ENCODE measurements around the gene ITPRIPL2.

Gene ITPRIPL2

GRCh38 chr16:19123535-19124178 lies 9.9 kb downstream of the ITPRIPL2 start:
- DNase-seq, result no peak

GRCh38 chr16:19126300-19126699 lies 12.5 kb downstream of the ITPRIPL2 start:
- no peak for DNase-seq

DNA sequence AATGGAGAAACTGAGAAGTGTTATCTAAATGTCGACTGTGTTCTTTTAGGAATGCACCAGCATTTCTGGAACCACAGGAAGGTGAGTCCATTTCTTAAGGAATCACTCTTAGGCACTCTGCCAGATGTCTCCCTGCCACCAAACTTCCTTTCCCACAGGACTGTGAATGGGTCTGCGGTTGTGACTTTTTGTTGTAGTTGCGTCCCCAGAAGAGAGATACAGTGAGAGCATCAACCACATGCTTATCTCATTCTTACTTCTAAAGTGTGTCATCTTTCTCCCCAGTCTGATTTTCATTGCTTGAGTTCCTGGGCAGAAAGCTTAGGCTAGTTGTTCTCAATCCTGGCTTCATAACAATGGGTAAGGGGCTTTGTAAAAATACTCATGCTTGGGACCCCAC lies 13.4 kb downstream of the ITPRIPL2 start:
- no peak for DNase-seq

DNA sequence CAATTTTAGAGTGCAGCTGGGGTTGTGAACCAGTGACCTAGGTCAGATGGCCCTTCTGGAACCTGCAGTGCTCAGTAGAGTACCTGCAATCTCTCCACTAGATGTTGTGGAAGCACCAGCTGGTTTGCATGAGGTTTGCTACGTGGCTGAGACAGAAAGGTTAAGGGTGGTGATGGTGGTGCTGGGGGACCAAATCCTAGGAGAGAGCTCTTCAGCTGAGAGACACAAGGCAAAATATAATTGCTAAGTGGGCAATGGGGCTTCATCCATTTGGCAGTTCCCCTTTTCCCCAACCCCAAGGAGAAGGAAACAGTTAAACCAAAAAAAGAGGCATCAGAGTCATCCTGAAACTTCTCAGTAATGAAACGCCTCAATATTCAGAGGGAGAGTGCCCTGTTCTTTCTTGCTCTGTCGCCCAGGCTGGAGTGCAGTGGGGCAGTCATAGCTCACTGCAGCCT lies 13.9 kb downstream of the ITPRIPL2 start:
- DNase-seq, result no peak

DNA sequence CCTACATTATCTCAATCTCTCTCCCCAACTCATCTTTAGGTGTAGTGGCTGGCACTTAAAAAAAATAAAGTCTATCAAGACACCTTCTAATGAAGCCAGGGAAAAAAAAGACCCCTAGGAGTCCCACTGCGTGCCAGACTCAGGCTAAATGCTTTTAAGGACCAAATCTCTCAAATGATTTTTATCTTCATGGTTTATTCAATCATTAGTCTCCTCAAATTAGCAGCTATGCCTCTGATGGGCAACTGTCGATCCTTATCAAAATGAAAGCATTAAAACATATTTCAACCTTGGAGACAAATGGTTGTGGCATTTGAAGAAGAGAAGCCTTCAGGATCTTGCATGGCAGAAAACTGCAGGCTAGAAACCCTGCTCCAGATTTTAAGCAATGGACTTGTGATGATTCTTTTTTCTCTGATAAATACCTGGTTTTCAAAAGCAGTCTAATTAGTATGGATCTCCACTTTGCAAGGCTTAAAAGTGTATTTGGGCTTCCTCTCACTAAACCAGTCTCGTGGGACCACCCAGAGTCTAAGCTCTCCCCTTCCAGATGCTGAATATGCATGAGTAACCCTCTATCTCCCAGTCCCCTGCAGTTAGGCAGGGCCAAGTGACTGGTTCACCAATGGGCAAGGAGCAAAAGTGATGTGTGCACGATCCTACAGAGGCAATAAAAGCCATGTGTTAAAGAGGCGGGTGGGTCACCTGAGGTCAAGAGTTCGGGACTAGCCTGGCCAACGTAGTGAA lies 14.9 kb downstream of the ITPRIPL2 start:
- DNase-seq, result no peak

DNA sequence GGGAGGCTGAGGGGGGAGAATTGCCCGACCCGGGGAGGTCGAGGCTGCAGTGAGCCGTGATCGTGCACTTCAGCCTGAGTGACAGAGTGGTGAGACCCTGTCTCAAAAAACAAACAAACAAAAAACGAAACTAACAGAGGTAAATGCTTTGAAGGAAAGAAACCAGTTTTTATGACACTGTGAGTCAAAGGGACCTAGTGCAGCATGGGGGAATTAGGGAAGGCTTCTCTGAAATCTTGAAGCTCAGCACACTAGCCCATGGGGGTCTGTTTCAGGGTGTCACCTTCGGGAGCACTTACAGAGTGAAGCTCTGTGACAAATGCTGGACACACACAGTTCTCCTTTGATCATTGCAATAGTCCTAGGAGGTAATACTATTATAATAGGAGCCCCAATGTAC lies 16.6 kb downstream of the ITPRIPL2 start:
- DNase-seq, result no peak

GRCh38 chr16:19130852-19131824 lies 17.4 kb downstream of the ITPRIPL2 start:
- peak; percentile 69 for DNase-seq

DNA sequence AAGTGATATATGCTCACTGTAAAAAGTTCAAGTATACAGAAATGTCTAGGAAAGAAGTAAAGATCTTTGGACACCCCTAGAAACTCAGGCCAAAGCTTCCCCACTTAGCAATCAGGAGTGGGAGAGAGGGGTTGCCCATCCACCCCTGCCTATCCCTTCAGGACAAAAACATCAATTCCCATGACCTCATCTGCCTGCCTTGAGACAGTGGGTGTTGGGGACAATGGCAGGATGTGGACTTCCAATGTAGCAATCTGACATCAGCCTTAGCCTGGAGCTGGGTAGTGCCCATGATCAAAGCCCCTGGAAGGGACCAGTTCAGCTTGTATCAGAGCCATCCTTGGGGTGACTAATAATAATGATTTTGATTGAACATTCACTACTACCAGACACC lies 18.1 kb downstream of the ITPRIPL2 start:
- DNase-seq, result no peak

GRCh38 chr16:19132255-19132654 lies 18.5 kb downstream of the ITPRIPL2 start:
- DNase-seq, result no peak

GRCh38 chr16:19132898-19133297 lies 19.1 kb downstream of the ITPRIPL2 start:
- no peak for DNase-seq

DNA sequence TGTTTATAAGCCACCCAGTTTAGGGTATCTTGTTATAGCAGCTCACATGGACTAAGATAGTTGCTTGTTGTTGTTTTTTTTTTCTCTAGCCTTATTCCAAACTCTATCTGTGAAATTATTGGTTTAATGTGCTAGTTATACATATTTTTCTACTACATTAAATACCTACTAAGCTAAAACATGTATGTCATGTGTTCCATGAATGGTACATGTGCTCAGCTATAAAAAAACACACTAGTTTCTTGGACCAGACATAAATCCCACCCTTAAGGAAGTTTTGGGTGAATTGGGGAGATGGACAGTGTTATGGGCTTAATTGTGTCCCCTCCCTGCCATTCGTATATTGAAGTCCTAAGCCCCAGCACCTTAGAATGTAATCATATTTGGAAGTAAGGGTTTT lies 19.8 kb downstream of the ITPRIPL2 start:
- no peak for DNase-seq

GRCh38 chr16:19135201-19135842 lies 21.6 kb downstream of the ITPRIPL2 start:
- DNase-seq, result no peak

DNA sequence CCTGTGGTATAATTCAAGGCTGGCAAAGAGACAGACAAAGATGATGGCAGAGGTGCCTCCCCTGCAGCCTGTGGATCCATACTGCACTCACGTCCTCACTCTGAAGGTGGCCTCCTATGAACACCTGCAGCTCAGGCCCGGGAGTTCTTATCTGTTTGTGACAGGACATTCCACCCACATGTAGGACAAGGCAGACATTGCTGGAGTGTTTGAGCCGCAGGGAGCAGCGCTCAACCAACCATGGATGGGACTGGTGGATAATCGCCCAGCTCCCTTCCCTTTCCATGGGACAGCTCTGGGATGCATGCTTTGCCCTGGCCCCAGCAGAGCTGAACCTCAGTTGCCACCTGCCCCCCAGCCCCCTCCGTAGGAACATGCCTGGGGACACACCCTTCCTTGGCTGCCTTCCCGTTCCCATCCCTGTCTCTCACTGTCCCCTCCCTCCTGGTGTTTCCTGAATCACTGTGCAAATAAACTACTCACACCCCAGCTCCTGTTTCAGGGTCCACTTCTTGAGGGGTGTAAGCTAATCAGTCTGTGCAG lies 22.2 kb downstream of the ITPRIPL2 start:
- no peak for DNase-seq

- no peak for DNase-seq
These were observed 22.9 kb downstream of the ITPRIPL2 start for GRCh38 chr16:19136549-19137196.

DNA sequence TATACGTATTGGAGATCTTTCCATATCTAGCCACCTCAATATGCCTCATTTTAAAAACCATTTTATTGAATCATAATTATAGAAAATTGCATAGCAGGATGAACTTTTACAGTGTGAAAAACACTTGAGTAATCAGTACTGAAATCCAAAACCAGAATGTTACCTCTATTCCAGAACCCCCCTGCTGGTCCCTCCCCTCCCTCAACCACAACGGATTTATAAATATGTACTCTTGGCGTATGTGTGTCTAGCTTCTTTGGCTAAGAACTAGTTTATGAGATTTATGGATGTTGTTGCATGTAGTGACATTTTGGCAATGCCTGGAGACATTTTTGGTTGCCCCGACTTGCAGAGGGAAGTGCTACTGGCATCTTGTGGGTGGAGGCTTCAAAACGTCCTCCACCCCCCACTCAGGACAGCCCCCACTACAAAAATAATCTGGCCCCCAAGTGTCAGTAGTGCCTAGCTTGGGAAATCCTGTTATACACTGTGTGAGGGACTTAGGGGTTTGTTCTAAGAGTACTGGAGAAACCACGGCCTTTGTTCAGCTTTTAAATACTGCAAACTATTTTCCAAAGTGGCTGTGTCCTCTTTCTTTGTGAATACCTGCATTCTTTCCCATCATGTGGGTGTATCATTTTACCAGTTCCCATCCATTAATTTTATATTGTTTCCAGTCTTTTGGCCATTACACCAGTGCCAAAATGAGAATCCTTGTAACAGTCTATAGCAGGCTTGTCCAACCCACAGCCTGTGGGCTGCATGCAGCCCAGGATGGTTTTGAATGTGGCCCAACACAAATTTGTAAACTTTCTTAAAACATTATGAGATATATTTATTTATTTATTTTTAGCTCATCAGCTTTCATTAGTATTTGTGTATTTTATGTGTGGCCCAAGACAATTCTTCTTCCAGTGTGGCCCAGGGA lies 23.7 kb downstream of the ITPRIPL2 start:
- DNase-seq, result peak; percentile 66

DNA sequence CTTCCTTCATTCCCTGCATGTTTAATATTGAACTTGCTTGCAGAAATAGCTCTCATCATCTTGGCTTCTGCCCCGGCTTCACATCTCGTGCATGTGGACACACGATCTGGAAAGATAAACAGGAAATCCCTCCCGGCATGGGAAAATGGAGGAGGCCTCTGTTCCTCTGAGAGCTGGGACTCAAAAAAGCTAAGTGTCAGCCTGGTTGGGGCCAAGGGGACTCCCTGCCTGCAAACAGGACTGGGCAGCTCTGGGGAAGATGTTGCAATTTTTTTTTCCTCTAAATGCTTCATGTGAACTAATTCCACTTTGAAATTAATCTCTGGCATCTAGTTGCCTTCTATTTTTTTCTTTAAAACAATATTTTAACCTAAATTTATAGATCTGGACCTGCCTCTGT lies 24.8 kb downstream of the ITPRIPL2 start:
- peak; percentile 65 for DNase-seq

GRCh38 chr16:19139436-19140091 lies 25.8 kb downstream of the ITPRIPL2 start:
- DNase-seq, result no peak

DNA sequence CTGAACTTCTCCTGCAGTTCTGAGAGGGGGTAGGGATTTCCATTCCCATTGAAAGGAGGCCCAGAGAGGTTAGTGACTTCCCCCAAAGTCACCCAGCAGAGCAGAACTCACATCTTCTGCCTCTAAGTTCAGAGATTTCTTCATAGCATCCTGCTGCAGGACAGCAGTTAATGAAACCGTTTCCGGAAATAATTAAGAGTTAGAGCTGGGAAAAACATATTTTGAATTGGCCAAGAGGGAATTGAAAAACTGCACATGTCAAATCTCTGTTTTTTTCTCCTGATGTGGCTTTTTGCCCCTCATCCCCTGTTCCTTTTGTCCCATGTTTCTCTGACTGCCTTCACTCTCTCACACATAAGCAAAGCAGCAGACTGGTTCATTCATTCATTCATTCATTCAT lies 26.6 kb downstream of the ITPRIPL2 start:
- no peak for DNase-seq

DNA sequence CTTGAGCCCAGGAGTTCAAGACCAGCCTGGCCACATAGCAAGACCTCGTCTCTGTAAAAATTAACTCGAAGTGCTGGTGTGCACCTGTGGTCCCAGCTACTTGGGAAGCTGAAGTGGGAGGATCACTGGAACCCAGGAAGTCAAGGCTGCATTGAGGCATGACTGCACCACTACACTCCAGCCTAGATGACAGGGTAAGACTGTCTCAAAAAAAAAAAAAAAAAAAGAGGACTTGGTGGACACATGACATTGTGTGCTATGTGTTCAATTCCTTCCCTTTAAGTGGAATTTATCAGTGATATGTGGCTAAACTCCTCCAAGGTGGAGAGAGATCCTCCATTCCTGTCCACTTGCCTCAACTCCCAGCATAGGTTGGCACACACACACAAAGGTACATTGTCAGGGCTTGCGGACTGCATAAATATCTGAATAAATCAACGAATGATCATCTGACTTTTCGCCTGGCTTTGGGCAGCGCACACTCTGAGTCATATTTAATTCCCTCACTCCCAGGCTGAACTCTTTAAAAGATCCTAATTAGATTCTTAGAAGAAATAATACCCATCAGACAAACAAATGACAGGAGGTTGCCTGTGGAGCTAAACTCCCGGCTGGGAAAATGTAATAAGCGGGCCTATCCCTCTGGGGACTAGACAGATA lies 29.3 kb downstream of the ITPRIPL2 start:
- DNase-seq, result no peak

- no peak for DNase-seq
These were observed 29.8 kb downstream of the ITPRIPL2 start for GRCh38 chr16:19143599-19143956.
